Measurements from ENCODE around the gene ZNF268.
A peak's percentile ranks its signal among the peaks of the same experiment; 100 is the strongest.

ZNF268 gene

GRCh38 chr12:133181238-133181959 lies at the start of gene ZNF268:
ZNF268 (plus strand) TSS chr12:133181495; CDS start chr12:133181998, 503 bp downstream.
- peak; percentile 76 for FAIRE-seq

- FAIRE-seq = no peak
Measured at GRCh38 chr12:133135747-133136146, 45.5 kb upstream of the ZNF268 start.

GRCh38 chr12:133145981-133146380 lies 35.3 kb upstream of the ZNF268 start:
- no peak for FAIRE-seq

- no peak for FAIRE-seq
Measured at GRCh38 chr12:133156125-133156690, 25.1 kb upstream of the ZNF268 start.

- FAIRE-seq = no peak
Measured at GRCh38 chr12:133165776-133166175, 15.5 kb upstream of the ZNF268 start.

GRCh38 chr12:133172491-133172890 lies 8.8 kb upstream of the ZNF268 start:
- FAIRE-seq = no peak

- FAIRE-seq = no peak
Measured at GRCh38 chr12:133174901-133175300, 6.4 kb upstream of the ZNF268 start.

GRCh38 chr12:133180669-133181068 lies 626 bp upstream of the ZNF268 start:
- FAIRE-seq = peak; percentile 8

- no peak for FAIRE-seq
Measured at GRCh38 chr12:133190176-133190575, 8.9 kb downstream of the ZNF268 start.

- no peak for FAIRE-seq
Measured at GRCh38 chr12:133192847-133193246, 11.6 kb downstream of the ZNF268 start.

GRCh38 chr12:133201888-133202287 lies 20.6 kb downstream of the ZNF268 start:
- no peak for FAIRE-seq

- no peak for FAIRE-seq
Measured at GRCh38 chr12:133202493-133203343, 21.4 kb downstream of the ZNF268 start.

- no peak for FAIRE-seq
Measured at GRCh38 chr12:133203344-133204263, 22.3 kb downstream of the ZNF268 start.

- no peak for FAIRE-seq
Measured at GRCh38 chr12:133204264-133204603, 22.9 kb downstream of the ZNF268 start.

- FAIRE-seq = no peak
Measured at GRCh38 chr12:133206390-133206789, 25.1 kb downstream of the ZNF268 start.

GRCh38 chr12:133215724-133216123 lies 34.4 kb downstream of the ZNF268 start:
- FAIRE-seq = no peak

GRCh38 chr12:133217219-133217618 lies 35.9 kb downstream of the ZNF268 start:
- FAIRE-seq = no peak

- no peak for FAIRE-seq
Measured at GRCh38 chr12:133220521-133220920, 39.2 kb downstream of the ZNF268 start.

GRCh38 chr12:133221241-133221640 lies 39.9 kb downstream of the ZNF268 start:
- no peak for FAIRE-seq

GRCh38 chr12:133222211-133222610 lies 40.9 kb downstream of the ZNF268 start:
- FAIRE-seq = no peak

GRCh38 chr12:133225527-133225926 lies 44.2 kb downstream of the ZNF268 start:
- no peak for FAIRE-seq

GRCh38 chr12:133226690-133227089 lies 45.4 kb downstream of the ZNF268 start:
- FAIRE-seq = no peak

All from endometrium (tissue), 2 donors.